Measurements from ENCODE around the gene BANF2.

BANF2 gene

DNA sequence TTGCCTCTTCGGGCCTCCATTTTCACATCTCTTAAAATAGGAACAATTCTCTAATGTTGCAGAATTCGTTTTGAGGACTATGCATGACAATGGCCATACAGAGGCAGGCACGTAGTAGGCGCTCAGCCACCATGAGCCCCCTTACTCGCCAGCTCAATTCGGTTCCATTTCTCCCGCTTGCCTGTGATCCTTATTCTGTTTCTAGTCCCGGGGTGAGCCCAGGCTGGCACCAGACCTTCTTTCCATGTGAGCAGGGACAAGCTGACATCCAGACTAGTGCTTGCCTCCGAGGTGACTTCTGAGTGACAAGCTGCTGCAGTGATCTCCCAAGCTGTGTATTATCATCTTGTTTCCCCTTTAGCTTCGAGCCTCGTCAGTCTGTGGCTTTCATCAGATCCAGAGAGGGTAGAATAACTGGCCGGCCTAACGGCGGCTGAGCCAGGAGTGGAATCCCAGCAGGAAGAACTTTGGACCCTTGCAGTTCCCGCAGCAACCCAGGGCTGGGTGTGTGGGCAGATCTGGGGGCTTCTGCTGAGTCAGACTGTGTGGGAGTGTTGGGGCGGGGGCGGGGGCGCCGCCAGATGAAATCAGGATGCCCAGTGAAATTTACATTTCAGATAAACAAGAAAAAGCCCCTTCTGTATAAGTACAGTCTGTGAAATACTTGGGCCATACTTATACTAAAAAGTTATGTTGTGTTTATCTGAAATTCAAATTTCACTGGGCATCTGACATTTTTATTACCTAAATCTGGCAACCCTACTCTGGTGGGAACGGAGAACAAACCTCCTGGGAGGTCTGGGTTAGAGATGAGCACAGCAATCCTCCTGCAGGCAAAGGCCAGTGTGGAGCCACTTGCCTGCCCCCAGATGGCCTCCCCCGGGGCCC lies 10.9 kb downstream of the BANF2 start:
- TF ChIP-seq, protein P1, sequence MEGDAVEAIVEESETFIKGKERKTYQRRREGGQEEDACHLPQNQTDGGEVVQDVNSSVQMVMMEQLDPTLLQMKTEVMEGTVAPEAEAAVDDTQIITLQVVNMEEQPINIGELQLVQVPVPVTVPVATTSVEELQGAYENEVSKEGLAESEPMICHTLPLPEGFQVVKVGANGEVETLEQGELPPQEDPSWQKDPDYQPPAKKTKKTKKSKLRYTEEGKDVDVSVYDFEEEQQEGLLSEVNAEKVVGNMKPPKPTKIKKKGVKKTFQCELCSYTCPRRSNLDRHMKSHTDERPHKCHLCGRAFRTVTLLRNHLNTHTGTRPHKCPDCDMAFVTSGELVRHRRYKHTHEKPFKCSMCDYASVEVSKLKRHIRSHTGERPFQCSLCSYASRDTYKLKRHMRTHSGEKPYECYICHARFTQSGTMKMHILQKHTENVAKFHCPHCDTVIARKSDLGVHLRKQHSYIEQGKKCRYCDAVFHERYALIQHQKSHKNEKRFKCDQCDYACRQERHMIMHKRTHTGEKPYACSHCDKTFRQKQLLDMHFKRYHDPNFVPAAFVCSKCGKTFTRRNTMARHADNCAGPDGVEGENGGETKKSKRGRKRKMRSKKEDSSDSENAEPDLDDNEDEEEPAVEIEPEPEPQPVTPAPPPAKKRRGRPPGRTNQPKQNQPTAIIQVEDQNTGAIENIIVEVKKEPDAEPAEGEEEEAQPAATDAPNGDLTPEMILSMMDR (conservative IDR thresholded peaks at IDR 0.05; ENCODE audit: low read depth, low read length) = no peak
- DNase-seq (ENCODE audit: low read depth) = no peak

DNA sequence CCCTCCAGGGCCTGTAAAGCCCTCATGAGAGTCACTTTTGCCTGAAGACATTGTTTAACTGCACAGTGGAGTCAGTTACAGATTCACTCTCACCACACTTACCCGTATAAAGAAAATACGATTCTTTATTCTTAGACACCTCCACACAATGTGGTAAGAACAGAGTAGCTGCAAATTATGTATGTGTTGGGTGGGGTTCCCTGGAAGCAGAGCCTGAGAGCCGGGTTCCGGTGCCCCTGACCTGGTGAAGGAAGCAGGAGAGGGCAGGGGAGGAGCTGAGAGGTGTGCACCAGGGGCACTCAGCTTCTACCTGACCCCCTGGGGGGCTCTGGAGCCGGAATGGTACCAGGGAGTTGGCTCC lies 11.5 kb downstream of the BANF2 start:
- TF ChIP-seq, protein P1 (conservative IDR thresholded peaks at IDR 0.05; ENCODE audit: low read depth, low read length) = no peak
- no peak for DNase-seq (ENCODE audit: low read depth)
- H3K4me3 ChIP-seq (ENCODE audit: low read length) = no peak overlapping the region

More for the DNA sequence above, 10.9 kb downstream of the BANF2 start:
- H3K4me3 ChIP-seq (ENCODE audit: low read length) = no peak overlapping the region

DNA sequence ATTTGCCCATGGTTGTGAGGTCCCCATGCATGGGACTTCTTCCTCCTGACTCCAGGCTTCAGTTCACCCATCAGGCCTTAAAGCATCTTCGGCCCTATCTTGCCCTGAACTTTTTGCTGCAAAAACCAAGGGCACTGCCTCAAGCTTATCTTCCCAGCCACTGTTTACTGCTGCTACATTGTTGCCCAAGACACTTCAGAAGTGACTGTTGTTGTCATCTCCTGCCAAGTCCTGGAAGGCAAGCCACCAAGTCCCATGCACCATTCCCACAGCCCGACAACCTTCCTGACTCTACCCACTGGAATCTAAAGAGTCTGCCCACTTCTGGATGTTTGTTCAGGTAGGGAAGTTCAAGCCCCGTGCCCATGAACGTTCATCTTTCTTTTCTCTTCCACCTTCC lies 12.4 kb downstream of the BANF2 start:
- TF ChIP-seq, protein P1 (conservative IDR thresholded peaks at IDR 0.05; ENCODE audit: low read depth, low read length) = no peak
- no peak for DNase-seq (ENCODE audit: low read depth)
- H3K4me3 ChIP-seq (ENCODE audit: low read length) = no peak overlapping the region

DNA sequence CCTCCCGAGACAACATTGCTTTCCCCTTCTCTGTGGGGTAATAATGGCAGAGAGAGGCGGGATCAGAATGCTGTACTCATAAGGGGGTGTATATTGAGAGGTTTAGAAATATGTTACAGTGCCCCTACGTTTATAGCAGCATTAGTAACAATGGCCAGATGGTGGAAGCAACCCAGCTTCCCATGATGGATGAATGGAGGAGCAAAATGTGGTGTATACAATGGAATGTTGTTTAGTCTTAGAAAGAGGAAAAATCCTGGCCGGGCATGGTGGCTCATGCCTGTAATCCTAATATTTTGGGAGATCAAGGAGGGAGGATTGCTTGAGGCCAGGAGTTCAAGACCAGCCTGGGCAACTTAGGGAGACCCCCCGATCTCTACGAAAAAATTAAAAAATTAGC lies 12.9 kb downstream of the BANF2 start:
- no peak for DNase-seq (ENCODE audit: low read depth)

DNA sequence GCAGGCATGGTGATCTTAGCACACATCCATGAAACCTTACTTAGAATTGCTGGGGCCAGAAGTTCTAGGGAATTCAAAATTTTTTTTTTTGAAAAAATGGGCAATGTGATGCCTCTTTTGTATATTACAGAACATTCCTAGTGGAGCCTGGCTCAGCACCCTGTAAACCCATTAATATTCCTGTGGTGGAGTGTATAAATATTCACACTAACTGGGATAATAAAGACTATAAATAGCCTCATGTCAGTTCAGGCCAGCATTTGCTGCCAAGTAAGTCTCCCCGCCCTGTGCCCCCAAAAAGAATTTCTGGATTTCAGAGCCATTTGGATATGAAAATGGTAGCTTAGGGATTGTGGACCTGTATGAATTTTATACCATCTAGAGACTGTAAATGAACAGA lies 14.8 kb downstream of the BANF2 start:
- TF ChIP-seq, protein P1 (conservative IDR thresholded peaks at IDR 0.05; ENCODE audit: low read depth, low read length) = no peak
- DNase-seq (ENCODE audit: low read depth) = no peak
- no peak overlapping the region for H3K4me3 ChIP-seq (ENCODE audit: low read length)

More for the DNA sequence above, 12.9 kb downstream of the BANF2 start:
- TF ChIP-seq, protein P1 (conservative IDR thresholded peaks at IDR 0.05; ENCODE audit: low read depth, low read length) = no peak
- no peak overlapping the region for H3K4me3 ChIP-seq (ENCODE audit: low read length)

DNA sequence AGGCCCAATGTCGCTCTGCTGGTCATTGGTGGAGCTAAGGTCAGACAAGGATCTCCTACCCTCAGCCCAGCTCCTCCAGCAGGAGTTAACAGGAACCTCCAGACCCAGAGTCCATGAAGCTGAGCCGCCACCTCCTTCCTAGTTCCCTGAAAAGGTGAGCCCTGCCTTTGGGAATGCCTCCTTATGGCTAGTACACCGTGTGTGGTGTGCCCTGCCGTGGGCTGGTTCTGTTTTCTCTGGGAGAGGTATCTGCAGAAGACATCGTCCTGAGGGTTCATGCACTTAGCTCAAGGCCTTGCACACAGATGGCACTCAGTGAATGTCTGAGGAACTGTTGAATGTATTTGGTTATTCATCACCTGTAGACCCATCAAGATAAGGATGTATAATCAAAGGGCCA lies 15.3 kb downstream of the BANF2 start:
- DNase-seq (ENCODE audit: low read depth) = no peak
- H3K4me3 ChIP-seq (ENCODE audit: low read length) = no peak overlapping the region
- TF ChIP-seq, protein P1 (conservative IDR thresholded peaks at IDR 0.05; ENCODE audit: low read depth, low read length) = no peak

DNA sequence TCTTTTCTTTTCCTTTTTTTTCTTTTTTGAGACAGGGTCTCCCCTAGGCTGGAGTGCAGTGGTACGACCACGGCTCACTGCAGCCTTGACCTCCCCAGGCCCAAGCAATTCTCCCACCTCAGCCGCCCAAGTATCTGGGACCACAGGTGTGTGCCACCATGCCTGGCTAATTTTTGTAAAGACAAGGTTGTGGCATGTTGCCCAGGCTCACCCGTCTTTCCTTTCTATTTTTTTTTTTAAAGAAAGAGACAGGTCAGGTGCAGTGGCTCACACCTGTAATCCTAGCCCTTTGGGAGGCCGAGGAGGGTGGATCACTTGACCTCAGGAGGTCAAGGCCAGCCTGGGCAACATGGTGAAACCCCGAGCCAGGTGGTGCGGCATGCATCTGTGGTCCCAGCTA lies 16.6 kb downstream of the BANF2 start:
- no peak overlapping the region for H3K4me3 ChIP-seq (ENCODE audit: low read length)
- TF ChIP-seq, protein P1 (conservative IDR thresholded peaks at IDR 0.05; ENCODE audit: low read depth, low read length) = no peak
- DNase-seq (ENCODE audit: low read depth) = no peak
